DOHH2 (cell line): ENCODE data around the gene GPC5.

ENCODE experiments used
- CTCF ChIP-seq: fragments of 200-600 bp; sonication (generic); IDR thresholded peaks from one replicate; pipeline ENCODE4 v1.5.1; 2014; ENCODE audit warnings: antibody characterized with exemption, mild to moderate bottlenecking, low read depth, low read length; ENCODE audit not compliant: poor library complexity, severe bottlenecking
- EZH2phosphoT487 ChIP-seq: fragments of 200-600 bp; sonication (generic); IDR thresholded peaks from 2 replicates; pipeline ENCODE4 v1.6.1; 2017; ENCODE audit warnings: borderline replicate concordance, mild to moderate bottlenecking, antibody characterized with exemption, low read length, moderate library complexity, mixed read lengths

- no peak for TF ChIP-seq CTCF
- no peak for TF ChIP-seq EZH2phosphoT487
Observed at GRCh38 chr13:92564942-92565341, 1166.5 kb downstream of the GPC5 start.
